ENCODE measurements around the gene XPNPEP2. TPM values are rescaled to one million over a fixed set of nuclear protein-coding genes. Genes with fewer than 3 reads are reported as not detected.
"Not testable (repeated sequence)": the region's sequence is repeated elsewhere in the genome, so short reads cannot be mapped to it uniquely, and the experiment has no call there.

Gene XPNPEP2
- total and polyA plus RNA-seq, 11 donors = 0.19 to 2.1 (median 0.55) TPM

- Histone ChIP-seq H3K27ac (no peak overlapping the region), H3K4me1 (peaks cover 0 to 10% (median 0%) of the 10 kb centered on the region in 12 donors), H3K4me3 (no peak overlapping the region), H3K27me3 (peaks cover 0 to 3% (median 0%) of the 10 kb centered on the region in 9 donors), H3K36me3 (no peaks in the 10 kb centered on the region), H3K9me3 (no peaks in the 10 kb centered on the region)
- DNase-seq (no peak), ATAC-seq (no peak)
- WGBS, 4 donors = 61 to 84% (median 71%) methylated on average over 6 of the region's 6 CpGs
- intact Hi-C loops (cut with DNase I) = loop anchor here in 1 of 10 donors (5.0 kb wide), 1 partner anchor 386 kb away; no protein-coding TSS in a partner anchor
- TF ChIP-seq CTCF (IDR thresholded peaks at IDR 0.05) = no peak
- no peak for TF ChIP-seq POLR2A (IDR thresholded peaks at IDR 0.05)
Measured at GRCh38 chrX:129736491-129736890, 2.3 kb upstream of the XPNPEP2 start.

GRCh38 chrX:129737916-129738315 lies 863 bp upstream of the XPNPEP2 start:
- H3K27ac ChIP-seq = peak overlapping the region in 2 of 12 donors; percentile 11 to 52
- no peak overlapping the region for H3K4me3 ChIP-seq
- no peaks in the 10 kb centered on the region for H3K36me3 ChIP-seq
- intact Hi-C loops (cut with DNase I) = loop anchor here in 1 of 10 donors (5.0 kb wide), 1 partner anchor 384 kb away; no protein-coding TSS in a partner anchor
- no peaks in the 10 kb centered on the region for H3K9me3 ChIP-seq
- TF ChIP-seq POLR2A (IDR thresholded peaks at IDR 0.05) = no peak
- DNase-seq (no peak), ATAC-seq (peak in 2 of 4 donors; percentile 41 to 70)
- peaks cover 0 to 20% (median 0%) of the 10 kb centered on the region in 12 donors for H3K4me1 ChIP-seq
- WGBS, 4 donors = 50 to 80% (median 68%) methylated on average over 5 of the region's 5 CpGs
- peaks cover 0 to 3% (median 0%) of the 10 kb centered on the region in 9 donors for H3K27me3 ChIP-seq

GRCh38 chrX:129739578-129739977 lies 799 bp downstream of the XPNPEP2 start:
- ATAC-seq (no peak), DNase-seq (no peak)
- 85 to 91% (median 88%) methylated on average over 4 of the region's 4 CpGs for WGBS, 4 donors
- TF ChIP-seq POLR2A (IDR thresholded peaks at IDR 0.05) = no peak
- TF ChIP-seq CTCF (IDR thresholded peaks at IDR 0.05) = no peak
- intact Hi-C loops (cut with DNase I) = loop anchor here in 1 of 10 donors (5.0 kb wide), 1 partner anchor 383 kb away; no protein-coding TSS in a partner anchor
- Histone ChIP-seq H3K9me3 (no peaks in the 10 kb centered on the region), H3K4me3 (no peak overlapping the region), H3K4me1 (peaks cover 0 to 20% (median 0%) of the 10 kb centered on the region in 12 donors), H3K27ac (no peak overlapping the region), H3K36me3 (no peaks in the 10 kb centered on the region), H3K27me3 (peaks cover 0 to 3% (median 0%) of the 10 kb centered on the region in 9 donors)

- H3K27ac ChIP-seq = no peak overlapping the region
- TF ChIP-seq POLR2A (IDR thresholded peaks at IDR 0.05) = no peak
Measured at GRCh38 chrX:129741880-129742758, 3.3 kb downstream of the XPNPEP2 start.

GRCh38 chrX:129742759-129743152 lies 4.0 kb downstream of the XPNPEP2 start:
- H3K36me3 ChIP-seq, ATAC-seq, H3K27me3 ChIP-seq, H3K27ac ChIP-seq, DNase-seq, H3K4me3 ChIP-seq, H3K9me3 ChIP-seq: not testable (repeated sequence)
- H3K4me1 ChIP-seq = peaks cover 0 to 17% (median 0%) of the 10 kb centered on the region in 12 donors
- intact Hi-C loops (cut with DNase I) = loop anchor here in 2 of 10 donors (10.0 kb wide), 2 partner anchors 82 to 142 kb away; no protein-coding TSS in a partner anchor
- WGBS, 4 donors = 67 to 86% (median 79%) methylated on average over 6 of the region's 6 CpGs

More at GRCh38 chrX:129741880-129742758, 3.3 kb downstream of the XPNPEP2 start:
- peak in 1 of 5 donors; percentile 13 for DNase-seq
- Histone ChIP-seq H3K9me3 (no peaks in the 10 kb centered on the region), H3K27me3 (no peaks in the 10 kb centered on the region), H3K4me1 (peaks cover 0 to 20% (median 0%) of the 10 kb centered on the region in 12 donors), H3K36me3 (no peaks in the 10 kb centered on the region), H3K4me3 (no peak overlapping the region)
- 38 to 56% (median 48%) methylated on average over 17 to 21 of the region's 21 CpGs for WGBS, 4 donors
- ATAC-seq = no peak
- intact Hi-C loops (cut with DNase I) = loop anchor here in 2 of 10 donors (10.0 kb wide), 2 partner anchors 83 to 143 kb away; no protein-coding TSS in a partner anchor

Measured in heart left ventricle (tissue), 16 donors.